Kidney epithelial cell (primary cell): ENCODE data around the gene RHBDD2. TPM values are rescaled to one million over a fixed set of nuclear protein-coding genes. Genes with fewer than 3 reads are reported as not detected.
A peak's percentile ranks its signal among the peaks of the same experiment; 100 is the strongest.

Experiments used
- DNase-seq: peaks from one replicate; pipeline ENCODE4 v3.0.0-alpha.2; 2010; ENCODE audit warnings: low read depth
- H3K27me3 ChIP-seq: 2 replicates; pipeline ENCODE4 v1.6.0; 2011; ENCODE audit warnings: low read length; ENCODE audit not compliant: control insufficient read depth, insufficient read depth
- H3K36me3 ChIP-seq: 2 replicates; pipeline ENCODE4 v1.5.1; 2011; ENCODE audit warnings: low read length; ENCODE audit not compliant: control insufficient read depth, insufficient read depth
- H3K4me3 ChIP-seq: 2 replicates; pipeline ENCODE4 v1.5.1; 2011; ENCODE audit warnings: low read depth, mild to moderate bottlenecking, control low read depth, low read length
- CTCF ChIP-seq: IDR thresholded peaks from 2 replicates; pipeline ENCODE4 v1.5.1; 2011; ENCODE audit warnings: mild to moderate bottlenecking, moderate library complexity, low read length, control low read depth, inconsistent platforms; ENCODE audit not compliant: insufficient read depth, poor library complexity, severe bottlenecking
- total RNA-seq: library from RNA; depleted of rRNA; stranded (reverse); fragments of >200 nt; gene quantifications from 2 replicates; pipeline ENCODE4 v1.2.3, GENCODE V29; 2015

RHBDD2 gene
- total RNA-seq, 1 donor from 2014 or later, result 60.0 TPM

- H3K27me3 ChIP-seq, result no peaks in the 10 kb centered on the region
- H3K36me3 ChIP-seq, result no peaks in the 10 kb centered on the region
- H3K4me3 ChIP-seq, result peak within 1 kb of the TSS; percentile 77
- no peak for TF ChIP-seq CTCF
- DNase-seq, result peak; percentile 37
Observed at GRCh38 chr7:75914655-75915415, 36.0 kb downstream of the RHBDD2 start, which contains the start of gene POR. Gene POR (plus strand): TSS chr7:75915155. CDS start chr7:75954002, 38,847 bp downstream.

GRCh38 chr7:75915416-75916156 is 36.8 kb downstream of the RHBDD2 start:
- DNase-seq, result no peak
- Histone ChIP-seq H3K36me3 (no peaks in the 10 kb centered on the region), H3K27me3 (no peaks in the 10 kb centered on the region), H3K4me3 (peak overlapping the region; percentile 77)
- TF ChIP-seq CTCF, result no peak

GRCh38 chr7:75916259-75916658 is 37.4 kb downstream of the RHBDD2 start:
- H3K4me3 ChIP-seq, result peak overlapping the region; percentile 77
- no peaks in the 10 kb centered on the region for H3K36me3 ChIP-seq
- no peak for DNase-seq
- no peak for TF ChIP-seq CTCF
- no peaks in the 10 kb centered on the region for H3K27me3 ChIP-seq

GRCh38 chr7:75916685-75917634 is 38.1 kb downstream of the RHBDD2 start:
- no peak overlapping the region for H3K4me3 ChIP-seq
- no peak for TF ChIP-seq CTCF
- no peaks in the 10 kb centered on the region for H3K27me3 ChIP-seq
- H3K36me3 ChIP-seq, result no peaks in the 10 kb centered on the region
- no peak for DNase-seq

GRCh38 chr7:75920431-75921161 is 41.8 kb downstream of the RHBDD2 start:
- no peak for DNase-seq
- H3K36me3 ChIP-seq, result no peaks in the 10 kb centered on the region
- H3K4me3 ChIP-seq, result no peak overlapping the region
- H3K27me3 ChIP-seq, result no peaks in the 10 kb centered on the region
- TF ChIP-seq CTCF, result no peak
